Breast epithelium (tissue), 4 donors: ENCODE measurements around the gene CAMTA1. TPM values are rescaled to one million over a fixed set of nuclear protein-coding genes. Genes with fewer than 3 reads are reported as not detected.

Source experiments
- DNase-seq, 2 donors: peaks; one replicate each; pipeline ENCODE4 v3.0.0-alpha.2; 2019; ENCODE audit warnings: low spot score in 2 of 2
- H3K27ac ChIP-seq, 2 donors: fragments of 200-600 bp; sonication (generic) in 1 of 2; one replicate each; pipeline ENCODE4 v1.5.1; 2016 to 2019; ENCODE audit warnings: mild to moderate bottlenecking in 1 of 2
- H3K27me3 ChIP-seq, 2 donors: fragments of 200-600 bp; sonication (generic) in 1 of 2; one replicate each; pipeline versions ENCODE4 v1.5.1 to v1.6.0; 2017 to 2019; ENCODE audit warnings: control low read depth in 1 of 2, mild to moderate bottlenecking in 1 of 2
- H3K36me3 ChIP-seq: fragments of 200-600 bp; one replicate; pipeline ENCODE4 v1.5.1; 2019
- H3K4me1 ChIP-seq, 2 donors: fragments of 200-600 bp; sonication (generic); one replicate each; pipeline ENCODE4 v1.5.1; 2016 to 2019; ENCODE audit warnings: control low read depth in 1 of 2
- H3K4me3 ChIP-seq, 3 donors: fragments of 200-600 bp; sonication (generic); 1 replicate in 2 of 3; 2 replicates in 1 of 3; pipeline ENCODE4 v1.5.1; 2016 to 2019; ENCODE audit warnings: mild to moderate bottlenecking in 3 of 3, moderate library complexity in 2 of 3
- H3K9me3 ChIP-seq, 2 donors: fragments of 200-600 bp; sonication (generic) in 1 of 2; one replicate each; pipeline ENCODE4 v1.5.1; 2016 to 2019; ENCODE audit warnings: control low read depth in 1 of 2
- POLR2A ChIP-seq: fragments of 450-650 bp; IDR thresholded peaks from one replicate; pipeline ENCODE4 v1.6.1; 2016; ENCODE audit warnings: antibody characterized with exemption, mild to moderate bottlenecking, moderate library complexity
- POLR2AphosphoS5 ChIP-seq, 3 donors: sonication (generic); formaldehyde crosslinking; IDR thresholded peaks; one replicate each; pipeline ENCODE4 v1.6.1; 2017; ENCODE audit warnings: antibody characterized with exemption in 3 of 3
- intact Hi-C: fragments of 100-400 bp; cut with DNase I; formaldehyde crosslinking; loops from one replicate; pipeline ENCODE4 v1.15.1; 2023; ENCODE audit warnings: low total_unique reads
- total RNA-seq, 3 donors: library from RNA; depleted of rRNA; stranded (reverse); fragments of >200 nt; gene quantifications; one replicate each; pipeline ENCODE4 v1.1.0, GENCODE V29; 2016
- TF ChIP-seq, protein P1 (sequence below), 3 donors: fragments of 450-650 bp; IDR thresholded peaks; one replicate each; pipeline ENCODE4 v1.5.1; 2016 to 2017; ENCODE audit warnings: antibody characterized with exemption in 3 of 3, mild to moderate bottlenecking in 3 of 3, moderate library complexity in 3 of 3

Gene CAMTA1
- total RNA-seq, 3 donors from 2014 or later = 53.4 to 84.0 (median 61.9) TPM

DNA sequence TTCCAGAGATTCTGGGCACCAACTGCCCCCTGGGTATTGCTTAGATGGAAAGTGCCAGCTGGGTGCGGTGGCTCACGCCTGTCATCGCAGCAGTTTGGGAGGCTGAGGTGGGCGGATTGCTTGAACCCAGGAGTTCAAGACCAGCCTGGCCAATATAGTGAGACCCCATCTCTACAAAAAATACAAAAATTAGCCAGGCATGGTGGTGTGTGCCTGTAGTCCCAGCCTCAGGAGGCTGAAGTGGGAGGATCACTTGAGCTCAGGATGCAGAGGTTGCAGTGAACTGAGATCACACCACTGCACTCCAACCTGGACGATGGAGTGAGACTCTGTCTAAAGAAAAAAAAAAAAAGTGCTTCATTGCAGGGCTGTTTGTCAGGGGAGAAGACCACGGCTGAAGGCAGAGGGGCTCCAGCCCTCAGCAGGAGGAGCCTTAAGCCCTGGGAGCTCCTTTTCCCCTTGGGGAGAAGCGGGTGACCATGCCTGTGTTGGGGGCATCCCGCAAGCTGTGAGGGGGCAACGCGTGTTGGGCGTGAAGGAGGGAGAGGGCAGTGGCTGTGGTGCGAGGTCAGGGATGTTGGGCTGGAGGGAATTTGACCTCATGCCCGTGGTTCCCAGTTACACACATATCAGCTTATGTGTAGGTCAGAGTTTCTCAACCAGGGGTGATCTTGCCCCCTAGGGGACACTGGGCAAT, 854.3 kb downstream of the CAMTA1 start:
- H3K36me3 ChIP-seq = no peaks in the 10 kb centered on the region
- intact Hi-C loops = no loop called here
- H3K9me3 ChIP-seq = peaks cover 0 to 4% of the 10 kb centered on the region in 2 donors
- H3K27me3 ChIP-seq = no peaks in the 10 kb centered on the region
- H3K27ac ChIP-seq = no peak overlapping the region
- no peak overlapping the region for H3K4me3 ChIP-seq
- H3K4me1 ChIP-seq = no peaks in the 10 kb centered on the region
- no peak for DNase-seq
- TF ChIP-seq POLR2A (no peak), POLR2AphosphoS5 (IDR thresholded peaks at IDR 0.05) (no peak)
- TF ChIP-seq, protein P1, sequence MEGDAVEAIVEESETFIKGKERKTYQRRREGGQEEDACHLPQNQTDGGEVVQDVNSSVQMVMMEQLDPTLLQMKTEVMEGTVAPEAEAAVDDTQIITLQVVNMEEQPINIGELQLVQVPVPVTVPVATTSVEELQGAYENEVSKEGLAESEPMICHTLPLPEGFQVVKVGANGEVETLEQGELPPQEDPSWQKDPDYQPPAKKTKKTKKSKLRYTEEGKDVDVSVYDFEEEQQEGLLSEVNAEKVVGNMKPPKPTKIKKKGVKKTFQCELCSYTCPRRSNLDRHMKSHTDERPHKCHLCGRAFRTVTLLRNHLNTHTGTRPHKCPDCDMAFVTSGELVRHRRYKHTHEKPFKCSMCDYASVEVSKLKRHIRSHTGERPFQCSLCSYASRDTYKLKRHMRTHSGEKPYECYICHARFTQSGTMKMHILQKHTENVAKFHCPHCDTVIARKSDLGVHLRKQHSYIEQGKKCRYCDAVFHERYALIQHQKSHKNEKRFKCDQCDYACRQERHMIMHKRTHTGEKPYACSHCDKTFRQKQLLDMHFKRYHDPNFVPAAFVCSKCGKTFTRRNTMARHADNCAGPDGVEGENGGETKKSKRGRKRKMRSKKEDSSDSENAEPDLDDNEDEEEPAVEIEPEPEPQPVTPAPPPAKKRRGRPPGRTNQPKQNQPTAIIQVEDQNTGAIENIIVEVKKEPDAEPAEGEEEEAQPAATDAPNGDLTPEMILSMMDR (IDR thresholded peaks at IDR 0.05) = no peak

DNA sequence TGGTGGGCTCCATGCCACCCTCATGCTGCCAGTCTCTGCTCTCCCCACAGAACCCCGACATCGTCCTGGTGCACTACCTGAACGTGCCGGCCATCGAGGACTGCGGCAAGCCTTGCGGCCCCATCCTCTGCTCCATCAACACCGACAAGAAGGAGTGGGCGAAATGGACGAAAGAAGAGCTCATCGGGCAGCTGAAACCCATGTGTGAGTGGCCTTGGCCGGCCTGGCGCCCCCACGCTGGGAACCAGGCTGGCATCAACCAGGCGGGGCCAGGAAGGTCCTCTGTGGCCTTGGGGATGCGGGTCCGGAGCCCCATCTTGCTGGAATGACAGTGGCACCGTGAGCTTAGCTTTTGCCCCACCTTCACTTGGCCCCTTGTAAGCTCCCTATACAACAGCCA, 855.1 kb downstream of the CAMTA1 start:
- Histone ChIP-seq H3K36me3 (no peaks in the 10 kb centered on the region), H3K4me3 (no peak overlapping the region), H3K4me1 (no peaks in the 10 kb centered on the region), H3K27me3 (no peaks in the 10 kb centered on the region), H3K27ac (no peak overlapping the region), H3K9me3 (peaks cover 0 to 4% of the 10 kb centered on the region in 2 donors)
- intact Hi-C loops = no loop called here
- DNase-seq = no peak
- TF ChIP-seq POLR2AphosphoS5 (IDR thresholded peaks at IDR 0.05) = no peak
- TF ChIP-seq, protein P1 (IDR thresholded peaks at IDR 0.05) = no peak
- TF ChIP-seq POLR2A = no peak

DNA sequence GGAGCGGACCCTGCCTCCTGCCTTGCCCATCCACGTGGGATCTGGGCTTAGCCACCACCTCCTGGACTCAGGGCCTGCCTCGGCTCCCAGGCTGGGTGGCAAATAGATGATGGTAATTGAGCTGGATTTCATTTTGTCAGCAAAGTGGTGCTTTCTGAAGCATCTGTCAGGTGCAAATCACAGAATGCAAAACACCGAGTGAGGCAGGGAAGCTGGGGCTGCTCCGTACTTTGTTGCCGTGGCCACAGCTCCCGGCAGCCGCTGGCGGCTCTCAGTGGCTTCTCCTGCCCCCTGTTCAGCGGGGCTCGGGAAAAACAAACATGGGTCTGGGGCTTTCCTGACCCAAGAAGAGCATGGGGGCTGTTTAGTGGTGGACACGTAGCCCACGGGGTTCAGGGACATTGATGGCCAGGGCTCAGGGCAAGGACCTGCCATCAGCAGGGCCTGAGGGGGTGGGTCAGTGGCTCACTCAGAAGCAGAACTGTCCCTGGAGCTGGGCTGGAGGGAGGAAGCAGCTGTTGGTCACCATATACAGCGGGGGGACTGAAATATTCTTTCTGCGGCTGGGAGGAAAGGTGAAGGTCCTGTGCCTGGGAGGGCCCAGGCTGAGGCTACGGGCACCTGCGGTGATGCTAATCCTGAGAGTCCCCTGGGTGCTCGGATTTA, 855.8 kb downstream of the CAMTA1 start:
- H3K9me3 ChIP-seq = peaks cover 0 to 4% of the 10 kb centered on the region in 2 donors
- no peaks in the 10 kb centered on the region for H3K4me1 ChIP-seq
- TF ChIP-seq POLR2AphosphoS5 (IDR thresholded peaks at IDR 0.05) (no peak), POLR2A (no peak)
- TF ChIP-seq, protein P1 (IDR thresholded peaks at IDR 0.05) = no peak
- H3K36me3 ChIP-seq = no peaks in the 10 kb centered on the region
- no peak overlapping the region for H3K27ac ChIP-seq
- intact Hi-C loops = no loop called here
- H3K4me3 ChIP-seq = no peak overlapping the region
- H3K27me3 ChIP-seq = no peaks in the 10 kb centered on the region
- no peak for DNase-seq

DNA sequence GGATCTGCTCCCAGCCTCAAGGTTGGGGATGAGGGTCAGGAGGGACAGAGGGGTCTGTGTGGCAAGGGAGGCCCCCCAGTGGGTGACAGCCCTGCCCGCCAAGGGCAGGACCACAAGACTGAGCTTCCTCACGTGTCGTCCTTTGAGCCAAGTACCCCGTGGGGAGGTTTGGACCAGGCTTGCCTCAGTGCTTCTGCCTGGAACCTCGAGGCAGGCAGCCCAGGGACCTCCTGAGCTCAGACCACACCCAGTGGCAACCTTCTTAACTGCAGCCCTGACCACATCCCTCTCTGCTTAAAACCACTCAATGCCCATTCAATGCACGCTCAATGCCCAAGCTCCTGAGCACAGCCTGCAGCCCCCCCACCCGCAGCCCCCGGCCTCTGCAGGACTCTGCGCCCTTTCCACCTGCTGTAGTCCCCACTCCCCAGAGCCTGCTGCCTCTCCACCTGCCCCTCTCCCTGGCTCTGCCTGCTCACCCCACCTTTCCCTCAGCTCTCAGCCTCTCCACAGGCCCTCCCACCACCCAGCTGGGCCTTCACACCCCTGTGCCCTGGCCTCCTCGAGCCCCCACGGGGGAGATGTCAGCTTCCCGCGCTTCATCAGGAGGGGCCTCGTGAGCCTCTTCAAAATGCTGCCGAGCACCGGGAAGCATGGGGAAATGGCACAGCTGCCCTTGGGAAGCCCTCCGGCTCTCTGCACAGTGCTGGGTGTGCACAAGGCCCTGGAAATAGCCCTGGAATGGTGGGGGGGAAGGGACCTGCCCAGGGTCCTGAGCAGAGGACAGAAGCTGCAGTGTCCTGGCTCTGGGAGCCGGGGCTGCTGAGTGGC, 856.5 kb downstream of the CAMTA1 start:
- H3K27me3 ChIP-seq = no peaks in the 10 kb centered on the region
- DNase-seq = no peak
- no peak overlapping the region for H3K4me3 ChIP-seq
- no peak for TF ChIP-seq POLR2AphosphoS5 (IDR thresholded peaks at IDR 0.05)
- TF ChIP-seq, protein P1 (IDR thresholded peaks at IDR 0.05) = no peak
- peaks cover 0 to 4% of the 10 kb centered on the region in 2 donors for H3K9me3 ChIP-seq
- H3K4me1 ChIP-seq = no peaks in the 10 kb centered on the region
- H3K27ac ChIP-seq = no peak overlapping the region
- no peaks in the 10 kb centered on the region for H3K36me3 ChIP-seq
- intact Hi-C loops = no loop called here

DNA sequence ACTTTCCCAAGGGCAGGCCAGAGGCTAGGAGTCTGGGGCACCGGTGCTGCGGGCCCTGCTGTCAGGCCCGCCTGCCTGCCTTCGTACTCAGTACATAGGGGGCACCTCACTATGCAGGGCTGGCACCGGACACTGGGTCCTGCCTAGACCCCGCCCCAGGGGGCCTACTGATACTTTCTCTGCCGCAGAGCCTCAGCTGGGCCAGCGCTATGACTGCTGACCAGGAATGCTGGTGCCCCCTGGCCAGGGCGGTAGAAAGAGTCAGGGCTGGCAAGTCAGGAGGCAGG, 857.1 kb downstream of the CAMTA1 start:
- peaks cover 0 to 4% of the 10 kb centered on the region in 2 donors for H3K9me3 ChIP-seq
- H3K4me1 ChIP-seq = no peaks in the 10 kb centered on the region
- TF ChIP-seq, protein P1 (IDR thresholded peaks at IDR 0.05) = no peak
- TF ChIP-seq POLR2A (no peak), POLR2AphosphoS5 (IDR thresholded peaks at IDR 0.05) (no peak)
- H3K27me3 ChIP-seq = no peaks in the 10 kb centered on the region
- intact Hi-C loops = no loop called here
- no peak overlapping the region for H3K4me3 ChIP-seq
- H3K27ac ChIP-seq = no peak overlapping the region
- H3K36me3 ChIP-seq = no peaks in the 10 kb centered on the region
- DNase-seq = no peak
